GM15510 (cell line): ENCODE data around the gene PDE11A.

Experiments
- POLR2A ChIP-seq: IDR thresholded peaks from 3 replicates; pipeline ENCODE4 v1.6.1; 2011; ENCODE audit warnings: borderline replicate concordance; ENCODE audit not compliant: insufficient read length; ENCODE audit errors: extremely low read depth

PDE11A gene

DNA sequence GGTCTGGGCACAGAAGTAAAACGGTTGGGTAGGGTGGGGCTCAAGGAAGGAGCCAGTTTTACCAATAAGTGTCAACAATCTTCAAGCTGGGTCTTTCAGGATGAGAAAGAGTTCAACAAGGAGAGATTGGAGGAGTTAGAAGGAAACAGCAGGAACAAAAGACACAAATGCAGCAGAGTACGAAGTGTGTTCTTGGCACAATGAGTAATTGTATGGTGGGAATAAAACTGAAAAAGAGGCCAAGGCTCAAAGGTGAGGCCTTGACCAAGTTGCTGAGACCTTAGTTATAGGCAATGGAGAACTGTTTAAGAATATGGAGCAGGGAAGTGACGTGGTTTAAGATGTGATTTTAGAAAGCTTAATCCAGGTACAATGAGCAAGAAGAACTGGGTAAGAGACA, 230.3 kb downstream of the PDE11A start:
- no peak for TF ChIP-seq POLR2A

DNA sequence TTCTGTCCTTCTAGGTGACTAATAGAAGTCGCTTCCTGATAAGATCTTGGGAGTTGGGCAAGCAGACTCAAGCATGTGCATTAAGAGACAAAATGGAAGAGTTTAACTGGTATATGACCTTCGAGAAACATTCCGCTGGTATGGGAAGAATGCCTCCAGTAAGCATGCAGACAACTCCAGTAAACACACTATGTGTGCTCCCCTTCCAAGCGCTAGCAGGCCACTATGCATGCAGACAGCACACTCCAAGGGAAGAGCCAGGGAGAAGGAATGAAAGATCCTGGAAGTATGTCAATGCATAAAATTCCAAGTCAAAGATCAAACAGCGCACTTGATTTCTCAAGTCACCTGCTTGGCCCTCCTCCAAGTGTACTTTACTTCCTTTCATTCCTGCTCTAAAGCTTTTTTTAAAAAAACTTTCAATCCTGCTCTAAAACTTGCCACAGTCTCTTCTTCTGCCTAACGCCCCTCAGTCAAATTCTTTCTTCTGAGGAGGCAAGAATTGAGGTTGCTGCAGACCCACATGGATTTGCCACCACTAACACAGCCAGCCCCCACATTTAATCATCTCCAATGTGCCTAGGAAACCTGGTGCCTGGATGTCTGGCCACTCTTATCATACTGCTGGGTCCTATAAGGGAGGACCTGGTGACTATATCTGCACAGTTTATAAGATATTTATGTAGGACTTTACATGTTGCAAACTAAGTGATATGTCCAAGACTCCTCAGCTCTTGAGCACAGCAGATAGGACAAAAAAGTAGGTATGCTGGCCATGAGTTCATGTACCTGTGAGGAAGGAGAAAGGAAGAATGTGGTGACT, 239.8 kb downstream of the PDE11A start:
- no peak for TF ChIP-seq POLR2A

DNA sequence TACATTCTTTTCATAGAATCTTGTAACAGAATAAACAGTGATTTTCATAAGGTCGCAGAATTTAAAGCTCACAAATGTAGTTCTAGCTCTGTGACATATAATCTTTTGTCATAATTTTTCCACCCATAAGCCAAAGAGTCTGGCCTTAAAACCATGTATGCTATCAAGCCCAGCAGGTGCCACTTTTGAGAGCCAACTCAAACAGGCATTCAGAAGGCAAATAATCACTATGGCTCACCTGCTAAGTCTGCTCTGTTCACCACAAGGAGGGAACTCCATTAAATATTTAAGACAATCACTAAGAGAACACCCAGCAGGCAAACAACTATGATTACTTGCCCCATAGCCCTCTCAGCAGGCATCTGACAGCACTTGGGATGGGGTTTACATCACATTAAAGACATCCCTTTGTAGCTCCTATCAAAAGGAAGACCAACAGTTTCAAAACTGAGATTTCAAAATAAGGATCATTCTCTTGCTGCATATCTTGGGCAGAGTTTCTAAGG, 241.6 kb downstream of the PDE11A start:
- no peak for TF ChIP-seq POLR2A

DNA sequence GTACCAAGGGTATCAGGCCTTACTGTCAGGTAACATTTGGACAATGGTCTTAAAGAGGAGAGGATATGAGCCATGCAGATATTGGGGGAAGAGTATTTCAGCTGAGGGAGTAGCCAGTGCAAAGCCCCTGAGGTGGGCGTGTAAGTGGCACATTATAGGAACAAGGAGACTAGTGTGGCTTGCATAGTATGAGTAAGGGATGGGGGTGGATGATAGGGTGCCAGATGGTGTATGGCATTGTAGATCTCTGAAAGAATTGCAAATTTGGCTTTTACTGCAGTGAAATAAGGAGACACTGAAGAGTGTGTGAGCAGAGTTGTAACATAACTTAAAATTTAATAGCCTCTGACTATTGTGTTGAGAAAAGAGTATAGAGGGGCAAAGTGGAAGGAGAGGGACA, 244.0 kb downstream of the PDE11A start:
- no peak for TF ChIP-seq POLR2A

DNA sequence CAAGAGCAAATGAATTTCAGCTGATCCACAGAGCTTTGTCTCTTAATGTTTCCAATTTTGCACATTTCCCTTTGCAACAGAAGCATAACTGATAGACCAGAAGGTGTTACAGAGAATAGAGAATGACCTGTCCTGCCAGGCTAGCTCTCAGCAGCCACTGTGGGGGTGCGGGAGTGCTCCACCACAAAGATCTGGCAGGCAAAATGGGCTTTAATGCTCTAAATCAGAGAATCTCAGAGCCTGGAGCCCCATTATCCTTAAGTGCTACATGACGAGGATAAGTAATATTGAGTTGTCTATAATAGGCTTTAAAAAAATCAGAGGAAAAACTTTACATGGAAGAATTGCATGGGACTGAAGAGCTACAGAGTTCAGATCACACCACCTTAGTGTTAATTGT, 245.7 kb downstream of the PDE11A start:
- no peak for TF ChIP-seq POLR2A

DNA sequence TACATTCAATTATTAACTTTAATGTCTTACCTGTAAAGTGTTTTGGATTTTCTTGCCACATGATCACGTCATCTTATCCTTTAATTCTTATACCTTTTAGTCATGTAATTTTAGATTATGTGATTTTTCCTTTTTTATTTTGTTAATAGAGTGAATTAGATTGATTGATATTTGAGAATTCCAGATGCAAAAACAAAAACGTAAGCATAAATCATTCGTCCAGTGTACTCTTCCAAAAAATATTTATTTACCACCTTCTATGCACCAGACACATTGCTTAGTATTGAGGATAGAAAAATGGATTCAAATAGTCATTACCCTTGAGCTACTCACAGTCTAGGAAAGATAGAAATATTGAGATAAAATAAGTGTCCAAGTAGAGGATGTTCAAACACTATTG, 249.6 kb downstream of the PDE11A start:
- TF ChIP-seq POLR2A: no peak

DNA sequence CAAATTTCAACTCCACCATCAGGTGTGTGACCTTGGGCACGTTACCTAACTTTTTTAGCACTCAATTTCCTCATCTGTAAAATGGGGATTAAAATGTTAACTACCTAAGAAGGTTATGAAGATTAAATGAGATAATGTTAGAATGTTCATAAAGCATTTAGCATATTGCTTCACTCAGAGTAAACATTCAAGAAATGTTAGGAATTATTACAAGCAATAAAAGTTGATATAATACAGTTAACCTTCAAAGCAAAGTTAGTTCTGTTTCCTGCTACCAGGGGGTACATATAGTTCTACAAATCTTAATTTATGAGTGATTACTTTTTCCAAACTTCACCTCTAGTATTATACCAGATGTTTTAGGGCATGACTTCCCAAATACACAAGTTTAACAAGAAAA, 254.2 kb downstream of the PDE11A start:
- TF ChIP-seq POLR2A: no peak

DNA sequence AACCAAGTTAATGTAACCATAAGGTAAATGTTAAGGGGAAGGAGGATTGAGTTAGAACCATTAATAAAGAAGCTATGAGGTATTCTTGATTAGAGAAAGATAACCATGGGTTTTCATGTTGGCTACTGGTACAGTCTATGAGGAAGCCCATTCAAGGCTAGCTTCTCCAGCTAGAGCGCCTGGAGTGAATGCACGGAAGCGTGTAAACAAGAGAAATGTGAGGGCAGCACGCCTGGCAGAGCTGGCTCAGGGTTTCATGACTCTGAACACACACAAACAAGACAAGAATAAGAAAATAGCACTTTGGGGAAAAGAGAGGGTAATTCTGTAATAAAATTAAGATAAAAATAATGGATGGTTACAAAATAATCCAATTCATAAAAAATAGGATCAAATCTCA, 255.3 kb downstream of the PDE11A start:
- TF ChIP-seq POLR2A: no peak

DNA sequence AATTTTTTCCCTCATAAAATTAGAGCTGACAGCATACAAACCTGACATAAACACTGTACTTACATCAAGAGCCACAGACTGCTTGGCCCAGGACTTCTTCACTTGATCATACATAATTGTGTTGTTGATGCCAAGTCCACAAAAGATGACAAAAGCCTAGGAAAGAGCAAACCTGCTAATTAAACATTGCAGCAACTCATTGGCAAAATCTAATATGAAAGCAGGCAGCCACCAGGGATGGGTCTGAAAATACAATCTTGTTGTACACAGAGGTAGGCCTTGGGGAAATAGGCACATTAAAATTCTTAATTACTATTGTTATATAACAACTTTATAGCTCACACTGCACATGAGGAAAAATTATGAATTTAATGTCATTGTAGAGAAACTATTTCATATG, 255.8 kb downstream of the PDE11A start:
- no peak for TF ChIP-seq POLR2A

DNA sequence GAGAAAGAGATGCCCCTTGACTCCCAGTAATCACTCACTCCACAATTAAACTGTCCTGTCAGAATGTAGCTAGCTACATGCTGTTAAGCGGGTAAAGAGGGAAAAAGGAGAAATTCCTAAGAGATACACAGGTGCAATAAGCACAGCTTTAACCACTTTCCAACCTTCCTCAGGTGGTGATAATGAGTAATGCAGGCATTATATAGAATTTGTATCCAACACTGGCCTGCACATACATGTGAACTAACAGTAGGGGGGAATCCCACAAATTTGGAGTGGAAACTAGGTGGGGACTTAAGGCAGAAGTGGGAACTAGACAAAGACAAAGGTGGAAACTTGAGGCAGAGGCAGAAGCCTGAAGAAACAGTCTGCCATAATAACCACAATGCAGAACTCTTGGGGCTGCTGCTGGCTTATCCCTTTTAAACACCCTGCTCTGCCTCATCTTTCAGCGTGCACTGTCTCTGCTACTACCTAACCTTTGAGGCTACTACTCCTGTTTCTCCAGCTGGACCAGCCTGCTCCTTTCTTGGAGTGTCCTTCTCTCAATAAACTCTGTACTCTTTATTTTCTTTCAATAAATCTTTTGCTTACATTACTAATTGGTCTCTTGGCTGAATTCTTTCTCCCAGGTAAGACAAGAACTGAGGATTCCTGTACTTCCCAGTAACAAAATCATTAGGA, 259.7 kb downstream of the PDE11A start:
- no peak for TF ChIP-seq POLR2A

DNA sequence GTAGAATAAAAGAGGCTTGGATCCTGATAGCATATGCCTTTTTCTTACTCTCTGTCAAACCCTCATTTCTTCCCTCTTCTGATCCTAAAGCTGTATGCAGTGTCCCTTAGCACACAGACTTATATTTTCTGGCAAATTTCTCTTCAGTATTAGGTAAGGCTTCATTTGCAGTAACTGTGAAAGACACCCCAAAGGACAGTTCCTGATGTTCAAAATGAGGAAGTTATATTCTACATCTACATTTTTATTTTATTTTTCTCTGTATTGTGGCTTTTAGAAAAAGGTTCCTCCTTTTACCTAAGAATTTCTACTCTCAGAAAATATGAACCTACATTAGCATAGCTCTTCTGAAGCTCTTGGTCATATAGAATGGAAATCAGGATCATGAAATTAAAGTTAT, 261.7 kb downstream of the PDE11A start:
- TF ChIP-seq POLR2A: no peak

DNA sequence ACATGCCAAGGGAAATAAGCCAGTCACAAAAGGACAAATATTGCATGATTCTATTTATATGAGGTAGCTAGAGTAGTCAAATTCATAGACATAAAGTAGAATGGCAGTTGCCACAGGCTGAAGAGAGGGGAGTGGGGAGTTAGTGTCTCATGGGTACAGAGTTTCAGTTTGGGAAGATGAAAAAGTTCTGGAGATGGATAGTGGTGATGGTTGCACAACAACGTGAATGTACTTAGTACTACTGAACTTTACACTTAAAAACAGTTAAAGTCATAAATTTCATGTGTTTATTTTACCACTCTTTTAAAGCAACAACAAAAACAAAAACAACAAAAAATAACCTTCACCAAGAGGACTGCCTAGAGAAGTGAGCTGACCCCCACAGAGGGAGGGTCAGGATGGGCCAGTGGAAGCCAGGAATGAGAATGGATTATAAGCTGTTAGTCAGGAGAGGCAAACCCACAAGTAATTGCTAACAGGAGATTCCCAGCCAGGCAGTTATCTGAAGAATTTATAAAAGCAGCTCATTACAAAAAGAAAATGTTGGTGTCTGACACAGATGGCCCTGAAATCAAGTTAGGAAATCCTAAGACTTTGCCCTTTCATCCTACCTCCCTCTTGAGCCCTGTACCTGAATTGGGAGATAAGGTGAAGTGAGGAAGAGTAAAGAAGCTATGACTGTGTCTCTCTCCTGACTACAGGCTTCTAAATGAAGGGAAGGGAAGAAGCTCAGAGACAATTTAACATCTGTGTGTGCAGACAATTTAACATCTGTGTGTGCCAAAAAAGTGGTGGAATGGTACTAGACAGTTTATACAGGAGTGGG, 263.4 kb downstream of the PDE11A start:
- TF ChIP-seq POLR2A: no peak

DNA sequence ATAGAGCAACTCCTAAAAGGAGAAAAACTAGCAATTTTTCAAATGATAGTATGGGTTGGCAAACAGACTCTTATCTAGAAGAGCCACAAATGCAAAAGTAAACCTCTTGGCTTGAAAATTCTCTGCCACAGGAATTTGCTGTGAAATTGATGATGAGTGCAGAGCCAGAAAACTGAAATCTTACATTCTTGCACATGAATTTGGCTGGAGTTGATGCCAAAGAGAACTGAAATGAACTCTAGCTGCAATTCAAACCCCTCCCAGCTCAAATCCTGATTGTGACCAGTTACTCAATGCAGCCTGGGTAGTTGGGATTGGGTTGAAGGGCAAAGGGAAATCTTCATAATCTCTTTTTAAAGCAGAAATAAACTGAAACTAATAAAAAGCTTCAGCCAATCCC, 266.6 kb downstream of the PDE11A start:
- TF ChIP-seq POLR2A: no peak

DNA sequence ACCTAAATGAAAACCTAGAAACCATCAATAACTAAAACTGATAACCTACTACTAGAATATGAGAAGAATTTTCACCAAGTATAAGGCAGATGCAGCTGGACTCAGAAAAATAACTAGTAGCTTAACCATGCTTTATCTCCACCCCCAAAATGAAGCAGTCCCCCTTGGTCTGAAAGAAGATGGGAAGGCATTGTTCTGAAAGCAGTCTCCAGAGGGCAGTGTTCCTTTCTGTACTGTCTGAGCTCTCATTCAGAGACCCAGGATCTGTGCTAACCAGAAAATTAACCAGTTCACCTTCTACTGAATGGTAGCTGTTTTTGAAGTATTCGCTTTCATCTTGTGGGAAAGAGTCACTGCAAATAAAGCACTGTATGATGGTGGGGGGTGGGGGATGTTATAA, 273.0 kb downstream of the PDE11A start:
- no peak for TF ChIP-seq POLR2A

DNA sequence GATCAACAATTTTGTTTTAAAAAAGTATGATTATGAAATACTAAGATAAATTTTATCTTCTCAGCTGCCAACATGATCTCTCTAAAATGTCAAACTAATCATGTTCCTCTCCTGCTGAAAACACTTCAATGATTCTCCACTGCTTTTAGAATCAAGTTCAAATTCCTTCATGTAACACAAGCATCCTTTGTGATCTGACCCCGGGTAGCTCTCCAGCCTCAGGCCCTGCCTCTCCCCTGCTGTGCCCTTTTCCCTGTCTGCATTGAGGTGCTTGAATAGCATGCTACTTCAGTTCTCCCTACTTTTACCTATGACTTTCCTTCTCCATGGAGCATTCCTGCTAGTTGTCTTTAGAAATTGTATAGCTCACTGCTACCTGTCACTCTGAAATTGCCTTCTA, 274.8 kb downstream of the PDE11A start:
- TF ChIP-seq POLR2A: no peak
